ENCODE results near the gene PPL. TPM values are rescaled to one million over a fixed set of nuclear protein-coding genes. Genes with fewer than 3 reads are reported as not detected.

PPL gene
- total RNA-seq, 1 donor from 2014 or later: not detected

DNA sequence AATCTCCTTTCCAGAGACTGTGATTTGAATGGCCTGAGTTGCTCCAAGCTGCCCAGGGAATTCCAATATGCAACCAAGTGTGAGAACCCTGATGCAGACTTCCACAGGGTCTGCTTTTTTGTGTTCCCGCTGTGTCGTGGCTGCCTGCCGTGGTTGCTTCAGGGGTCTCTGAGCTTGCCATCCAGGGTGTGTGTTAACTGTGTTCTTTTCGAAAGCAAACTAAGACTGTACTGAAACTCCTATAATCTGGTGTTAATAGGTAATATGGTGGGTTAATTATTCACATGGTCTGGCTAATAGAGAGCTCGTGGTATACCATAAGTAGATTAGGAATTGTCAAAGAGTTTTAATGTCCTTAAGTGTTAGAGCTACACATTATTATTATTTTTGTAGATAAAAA is 68.9 kb downstream of the PPL start:
- DNase-seq (ENCODE audit: low spot score): no peak
- Mint-ChIP-seq H3K9me3 (no peaks in the 10 kb centered on the region), H3K4me3 (ENCODE audit: low read depth) (no peak overlapping the region), H3K4me1 (ENCODE audit: low read depth) (peaks cover 3% of the 10 kb centered on the region), H3K27ac (no peak overlapping the region), H3K36me3 (ENCODE audit: low read depth) (peaks cover 60% of the 10 kb centered on the region), H3K27me3 (ENCODE audit: low read depth) (no peaks in the 10 kb centered on the region)
- intact Hi-C loops (cut with micrococcal nuclease): no loop called here

DNA sequence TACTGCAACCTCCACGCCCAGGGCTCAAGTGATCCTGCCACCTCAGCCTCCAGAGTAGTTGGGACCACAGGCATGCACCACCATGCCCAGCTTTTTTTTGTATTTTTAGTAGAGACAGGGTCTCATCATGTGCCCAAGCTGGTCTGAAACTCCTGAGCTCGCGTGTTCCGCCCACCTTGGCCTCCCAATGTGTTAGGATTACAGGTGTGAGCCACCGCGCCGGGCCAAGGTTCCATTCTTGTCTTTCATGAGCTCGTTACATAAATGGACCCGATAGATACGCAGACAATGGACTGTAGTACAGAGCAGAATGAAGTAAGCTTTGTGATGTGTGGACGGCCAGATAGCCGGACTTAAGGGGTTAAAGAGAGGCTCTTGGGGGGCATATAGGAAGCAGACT is 70.4 kb downstream of the PPL start:
- Mint-ChIP-seq H3K9me3 (no peaks in the 10 kb centered on the region), H3K4me1 (ENCODE audit: low read depth) (peaks cover 8% of the 10 kb centered on the region), H3K4me3 (ENCODE audit: low read depth) (no peak overlapping the region), H3K27me3 (ENCODE audit: low read depth) (no peaks in the 10 kb centered on the region), H3K27ac (peak overlapping the region; percentile 35), H3K36me3 (ENCODE audit: low read depth) (peaks cover 56% of the 10 kb centered on the region)
- intact Hi-C loops (cut with micrococcal nuclease): no loop called here
- no peak for DNase-seq (ENCODE audit: low spot score)

- no peak overlapping the region for H3K4me3 Mint-ChIP-seq (ENCODE audit: low read depth)
These were observed 71.6 kb downstream of the PPL start for GRCh38 chr16:4865231-4865860.

DNA sequence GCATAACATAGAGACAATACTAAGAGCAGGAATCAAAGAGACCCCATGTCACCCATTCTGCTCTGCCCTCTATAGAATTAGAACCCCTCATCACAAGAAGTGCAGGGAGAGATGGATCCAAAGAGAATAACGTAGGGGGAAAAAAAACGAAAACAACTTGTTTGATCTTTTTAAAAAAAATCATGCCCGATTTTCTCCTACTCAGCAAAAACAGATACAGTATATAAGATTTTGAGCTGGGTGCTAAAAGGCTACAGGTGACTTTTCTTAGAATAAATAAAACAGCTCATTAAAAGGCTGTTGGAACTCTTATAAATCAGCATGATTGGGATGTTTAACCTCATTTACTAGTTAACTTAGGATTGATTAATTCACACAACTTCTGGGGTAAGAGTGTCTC is 72.2 kb downstream of the PPL start:
- Mint-ChIP-seq H3K36me3 (ENCODE audit: low read depth) (peaks cover 56% of the 10 kb centered on the region), H3K27me3 (ENCODE audit: low read depth) (no peaks in the 10 kb centered on the region), H3K27ac (no peak overlapping the region), H3K4me3 (ENCODE audit: low read depth) (no peak overlapping the region), H3K4me1 (ENCODE audit: low read depth) (peaks cover 8% of the 10 kb centered on the region), H3K9me3 (no peaks in the 10 kb centered on the region)
- no peak for DNase-seq (ENCODE audit: low spot score)
- intact Hi-C loops (cut with micrococcal nuclease): no loop called here

More at GRCh38 chr16:4865231-4865860, 71.6 kb downstream of the PPL start:
- H3K27me3 Mint-ChIP-seq (ENCODE audit: low read depth): no peaks in the 10 kb centered on the region
- H3K9me3 Mint-ChIP-seq: no peaks in the 10 kb centered on the region
- peaks cover 8% of the 10 kb centered on the region for H3K4me1 Mint-ChIP-seq (ENCODE audit: low read depth)
- no peak for DNase-seq (ENCODE audit: low spot score)
- no peak overlapping the region for H3K27ac Mint-ChIP-seq
- H3K36me3 Mint-ChIP-seq (ENCODE audit: low read depth): peaks cover 57% of the 10 kb centered on the region
- intact Hi-C loops (cut with micrococcal nuclease): no loop called here

DNA sequence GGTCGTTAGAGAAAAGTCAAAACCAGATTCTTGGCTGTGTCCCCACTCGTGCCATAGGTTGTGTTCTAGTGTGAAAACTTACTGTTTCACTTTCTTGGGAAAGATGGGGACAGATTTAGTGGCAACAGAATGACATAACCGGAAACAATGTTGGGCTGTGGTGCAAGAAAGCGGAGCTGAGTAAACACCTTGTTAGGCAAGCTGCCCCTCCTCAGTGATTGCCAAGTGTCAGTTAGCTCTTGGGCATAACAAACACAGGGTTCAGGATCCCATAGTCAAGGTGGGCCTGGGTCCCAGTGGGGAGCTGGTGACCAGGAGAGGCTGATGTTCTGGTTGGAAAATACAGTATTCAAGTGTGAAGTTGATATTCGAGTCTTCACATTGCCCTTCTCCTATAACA is 74.3 kb downstream of the PPL start:
- no peak for DNase-seq (ENCODE audit: low spot score)
- intact Hi-C loops (cut with micrococcal nuclease): no loop called here
- Mint-ChIP-seq H3K36me3 (ENCODE audit: low read depth) (peaks cover 61% of the 10 kb centered on the region), H3K4me3 (ENCODE audit: low read depth) (no peak overlapping the region), H3K27ac (peak overlapping the region; percentile 11), H3K4me1 (ENCODE audit: low read depth) (peaks cover 6% of the 10 kb centered on the region), H3K9me3 (no peaks in the 10 kb centered on the region), H3K27me3 (ENCODE audit: low read depth) (no peaks in the 10 kb centered on the region)

GRCh38 chr16:4860727-4861342 is 76.1 kb downstream of the PPL start:
- Mint-ChIP-seq H3K4me3 (ENCODE audit: low read depth) (no peak overlapping the region), H3K9me3 (no peaks in the 10 kb centered on the region), H3K27ac (no peak overlapping the region), H3K27me3 (ENCODE audit: low read depth) (no peaks in the 10 kb centered on the region), H3K36me3 (ENCODE audit: low read depth) (peaks cover 62% of the 10 kb centered on the region), H3K4me1 (ENCODE audit: low read depth) (peaks cover 6% of the 10 kb centered on the region)
- intact Hi-C loops (cut with micrococcal nuclease): no loop called here
- DNase-seq (ENCODE audit: low spot score): no peak

GRCh38 chr16:4859900-4860255 is 77.1 kb downstream of the PPL start:
- Mint-ChIP-seq H3K27ac (no peak overlapping the region), H3K9me3 (no peaks in the 10 kb centered on the region), H3K36me3 (ENCODE audit: low read depth) (peaks cover 68% of the 10 kb centered on the region), H3K4me1 (ENCODE audit: low read depth) (peaks cover 6% of the 10 kb centered on the region), H3K4me3 (ENCODE audit: low read depth) (no peak overlapping the region), H3K27me3 (ENCODE audit: low read depth) (no peaks in the 10 kb centered on the region)
- no peak for DNase-seq (ENCODE audit: low spot score)
- intact Hi-C loops (cut with micrococcal nuclease): no loop called here

DNA sequence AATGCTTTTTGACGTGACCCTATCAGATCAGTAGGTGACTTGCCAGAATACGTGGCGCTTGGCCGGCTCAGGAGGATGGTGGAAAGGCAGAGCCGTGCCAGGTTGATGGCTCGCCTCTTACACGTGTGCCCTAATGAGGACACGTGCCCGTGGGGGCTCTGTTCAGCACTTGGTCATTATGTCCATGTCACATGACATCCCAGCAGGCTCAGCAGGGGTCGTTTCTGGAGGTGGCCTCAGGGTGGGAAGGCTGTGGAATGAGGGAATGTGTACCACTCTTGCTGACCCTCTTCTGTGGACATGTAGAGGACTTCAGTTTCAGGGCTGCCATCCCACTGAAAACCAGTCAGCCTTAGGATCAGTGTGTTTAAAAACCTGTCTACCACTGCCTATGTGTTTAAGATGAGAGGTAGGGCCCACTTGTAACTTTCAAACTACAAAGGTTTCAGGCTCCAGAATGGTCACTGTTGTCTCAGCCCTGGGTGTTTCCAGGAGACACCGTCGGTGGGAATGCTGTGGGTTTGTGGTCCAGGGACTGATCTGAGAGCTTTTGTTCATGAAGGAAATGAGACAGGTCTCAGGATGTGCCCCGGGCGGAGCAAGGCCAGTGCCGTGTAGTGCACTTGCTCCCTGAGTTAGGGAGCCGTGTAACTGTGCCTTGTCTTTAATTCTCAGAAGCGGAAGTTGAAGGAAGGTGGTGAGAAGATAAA is 77.6 kb downstream of the PPL start:
- Mint-ChIP-seq H3K4me1 (ENCODE audit: low read depth) (peaks cover 5% of the 10 kb centered on the region), H3K27me3 (ENCODE audit: low read depth) (no peaks in the 10 kb centered on the region), H3K4me3 (ENCODE audit: low read depth) (no peak overlapping the region), H3K27ac (no peak overlapping the region), H3K9me3 (no peaks in the 10 kb centered on the region), H3K36me3 (ENCODE audit: low read depth) (peaks cover 69% of the 10 kb centered on the region)
- intact Hi-C loops (cut with micrococcal nuclease): no loop called here
- no peak for DNase-seq (ENCODE audit: low spot score)

- no peaks in the 10 kb centered on the region for H3K27me3 Mint-ChIP-seq (ENCODE audit: low read depth)
- H3K9me3 Mint-ChIP-seq: no peaks in the 10 kb centered on the region
- intact Hi-C loops (cut with micrococcal nuclease): no loop called here
- DNase-seq (ENCODE audit: low spot score): no peak
- peaks cover 56% of the 10 kb centered on the region for H3K36me3 Mint-ChIP-seq (ENCODE audit: low read depth)
- H3K27ac Mint-ChIP-seq: no peak overlapping the region
- H3K4me3 Mint-ChIP-seq (ENCODE audit: low read depth): no peak overlapping the region
- peaks cover 14% of the 10 kb centered on the region for H3K4me1 Mint-ChIP-seq (ENCODE audit: low read depth)
These were observed 81.1 kb downstream of the PPL start for GRCh38 chr16:4855804-4856203.

- no peaks in the 10 kb centered on the region for H3K9me3 Mint-ChIP-seq
- peaks cover 17% of the 10 kb centered on the region for H3K4me1 Mint-ChIP-seq (ENCODE audit: low read depth)
- DNase-seq (ENCODE audit: low spot score): no peak
- no peak overlapping the region for H3K27ac Mint-ChIP-seq
- H3K36me3 Mint-ChIP-seq (ENCODE audit: low read depth): peaks cover 52% of the 10 kb centered on the region
- no peaks in the 10 kb centered on the region for H3K27me3 Mint-ChIP-seq (ENCODE audit: low read depth)
- H3K4me3 Mint-ChIP-seq (ENCODE audit: low read depth): no peak overlapping the region
- intact Hi-C loops (cut with micrococcal nuclease): no loop called here
These were observed 81.6 kb downstream of the PPL start for GRCh38 chr16:4855371-4855770.

GRCh38 chr16:4852221-4852872 is 84.6 kb downstream of the PPL start:
- H3K27ac Mint-ChIP-seq: no peak overlapping the region
- H3K27me3 Mint-ChIP-seq (ENCODE audit: low read depth): no peaks in the 10 kb centered on the region
- peaks cover 36% of the 10 kb centered on the region for H3K4me1 Mint-ChIP-seq (ENCODE audit: low read depth)
- no peak for DNase-seq (ENCODE audit: low spot score)
- H3K9me3 Mint-ChIP-seq: no peaks in the 10 kb centered on the region
- no peak overlapping the region for H3K4me3 Mint-ChIP-seq (ENCODE audit: low read depth)
- intact Hi-C loops (cut with micrococcal nuclease): no loop called here
- H3K36me3 Mint-ChIP-seq (ENCODE audit: low read depth): peaks cover 34% of the 10 kb centered on the region

DNA sequence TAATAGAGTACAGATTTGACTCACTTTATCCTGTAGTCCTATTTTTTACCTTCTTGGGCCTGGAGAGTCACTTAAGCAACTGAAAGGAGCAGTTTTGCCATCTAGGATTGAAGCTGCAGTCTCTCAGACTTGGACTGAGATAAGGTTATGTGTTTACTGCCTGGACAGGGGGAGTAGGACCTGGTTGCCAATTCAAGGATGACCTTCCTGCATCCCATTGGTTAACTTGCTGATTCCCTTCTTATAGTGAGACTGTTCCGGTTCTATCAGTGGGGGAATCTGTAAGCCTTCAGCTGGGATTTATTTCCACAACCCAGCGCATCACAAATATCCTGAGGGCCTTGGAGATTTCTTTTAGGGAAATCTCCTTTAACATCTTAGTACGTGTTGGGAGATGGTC is 86.7 kb downstream of the PPL start:
- H3K27me3 Mint-ChIP-seq (ENCODE audit: low read depth): no peaks in the 10 kb centered on the region
- no peak overlapping the region for H3K27ac Mint-ChIP-seq
- peaks cover 48% of the 10 kb centered on the region for H3K4me1 Mint-ChIP-seq (ENCODE audit: low read depth)
- intact Hi-C loops (cut with micrococcal nuclease): no loop called here
- H3K36me3 Mint-ChIP-seq (ENCODE audit: low read depth): peaks cover 36% of the 10 kb centered on the region
- no peaks in the 10 kb centered on the region for H3K9me3 Mint-ChIP-seq
- H3K4me3 Mint-ChIP-seq (ENCODE audit: low read depth): no peak overlapping the region
- no peak for DNase-seq (ENCODE audit: low spot score)

All from activated T-helper 2 cell treated with anti-CD3 and anti-CD28 coated beads, Interferon-gamma antibody, Interleukin-2, Interleukin-4, amounts not matched to agents 10 μg/mL and 5 μg/mL and 100 μg/mL, durations not matched to agents 14 hours and 24 hours and 36 hours (primary cell).